Gastrocnemius medialis (tissue), 4 donors: ENCODE measurements around the gene LRFN2.

Experiments used
- POLR2A ChIP-seq, 2 donors: fragments of 450-650 bp; IDR thresholded peaks; one replicate each; pipeline ENCODE4 v1.6.1; 2017; ENCODE audit warnings: antibody characterized with exemption in 2 of 2, mild to moderate bottlenecking in 2 of 2, moderate library complexity in 2 of 2
- TF ChIP-seq, protein P1 (sequence below), 5 experiments: fragments of 450-650 bp in 3 of 5; fragments of 200-600 bp in 2 of 5; sonication (generic) in 2 of 5; IDR thresholded peaks in 4 of 5; conservative IDR thresholded peaks in 1 of 5; 1 replicate in 4 of 5; 2 replicates in 1 of 5; pipeline ENCODE4 v1.5.1; 2016 to 2019; ENCODE audit warnings: antibody characterized with exemption in 5 of 5, mild to moderate bottlenecking in 3 of 5, moderate library complexity in 3 of 5

DNA sequence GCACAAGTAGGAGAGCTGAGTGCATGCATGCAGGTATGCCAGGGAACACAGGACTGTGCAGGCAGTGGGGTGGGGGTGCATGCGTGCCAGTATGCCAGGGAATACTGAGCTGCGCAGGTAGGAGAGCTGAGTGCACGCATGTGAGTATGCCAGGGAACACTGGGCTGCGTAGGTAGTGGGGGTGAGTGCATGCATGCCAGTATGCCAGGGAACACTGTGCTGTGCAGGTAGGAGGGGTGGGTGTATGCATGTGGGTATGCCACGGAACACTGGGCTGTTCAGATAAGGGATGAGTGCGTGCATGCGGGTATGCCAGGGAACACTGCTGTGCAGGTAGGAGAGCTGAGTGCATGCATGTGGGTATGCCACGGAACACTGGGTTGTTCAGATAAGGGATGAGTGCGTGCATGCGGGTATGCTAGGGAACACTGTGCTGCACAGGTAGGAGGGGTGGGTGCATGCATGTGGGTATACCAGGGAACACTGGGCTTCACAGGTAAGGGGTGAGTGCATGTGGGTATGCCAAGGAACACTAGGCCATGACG, 77.4 kb downstream of the LRFN2 start:
- TF ChIP-seq, protein P1, sequence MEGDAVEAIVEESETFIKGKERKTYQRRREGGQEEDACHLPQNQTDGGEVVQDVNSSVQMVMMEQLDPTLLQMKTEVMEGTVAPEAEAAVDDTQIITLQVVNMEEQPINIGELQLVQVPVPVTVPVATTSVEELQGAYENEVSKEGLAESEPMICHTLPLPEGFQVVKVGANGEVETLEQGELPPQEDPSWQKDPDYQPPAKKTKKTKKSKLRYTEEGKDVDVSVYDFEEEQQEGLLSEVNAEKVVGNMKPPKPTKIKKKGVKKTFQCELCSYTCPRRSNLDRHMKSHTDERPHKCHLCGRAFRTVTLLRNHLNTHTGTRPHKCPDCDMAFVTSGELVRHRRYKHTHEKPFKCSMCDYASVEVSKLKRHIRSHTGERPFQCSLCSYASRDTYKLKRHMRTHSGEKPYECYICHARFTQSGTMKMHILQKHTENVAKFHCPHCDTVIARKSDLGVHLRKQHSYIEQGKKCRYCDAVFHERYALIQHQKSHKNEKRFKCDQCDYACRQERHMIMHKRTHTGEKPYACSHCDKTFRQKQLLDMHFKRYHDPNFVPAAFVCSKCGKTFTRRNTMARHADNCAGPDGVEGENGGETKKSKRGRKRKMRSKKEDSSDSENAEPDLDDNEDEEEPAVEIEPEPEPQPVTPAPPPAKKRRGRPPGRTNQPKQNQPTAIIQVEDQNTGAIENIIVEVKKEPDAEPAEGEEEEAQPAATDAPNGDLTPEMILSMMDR (IDR thresholded peaks at IDR 0.05 in 4 of 5, conservative IDR thresholded peaks at IDR 0.05 in 1 of 5) = no peak
- TF ChIP-seq POLR2A (IDR thresholded peaks at IDR 0.05) = no peak
